Measurements from ENCODE around the gene C3orf33.

C3orf33 gene

DNA sequence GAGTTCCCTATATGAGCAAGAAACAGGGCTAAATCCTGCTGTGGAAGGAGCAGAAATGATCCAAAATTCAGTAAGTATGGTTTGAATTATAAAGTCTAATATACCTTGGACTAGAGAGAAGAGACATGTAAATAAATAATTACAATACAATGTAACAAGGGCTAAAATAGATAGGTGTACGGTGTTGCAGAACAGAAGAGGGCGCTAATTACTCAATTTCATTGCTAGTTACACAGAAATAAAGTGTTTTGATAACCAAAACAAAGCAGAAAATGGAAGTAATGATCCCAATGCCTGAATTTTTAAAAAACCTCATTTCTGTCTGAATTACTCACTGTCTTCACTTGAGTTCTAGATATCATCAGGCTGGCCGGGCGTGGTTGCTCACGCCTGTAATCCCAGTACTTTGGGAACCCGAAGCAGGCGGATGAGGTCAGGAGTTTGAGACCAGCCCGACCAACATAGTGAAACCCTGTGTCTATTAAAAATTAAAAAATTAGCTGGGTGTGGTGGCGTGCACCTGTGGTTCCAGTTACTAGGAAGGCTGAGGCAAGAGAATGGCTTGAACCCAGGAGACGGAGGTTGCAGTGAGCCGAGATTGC, 52.9 kb downstream of the C3orf33 start:
- H3K79me2 ChIP-seq (ENCODE audit: control insufficient read depth, insufficient read depth, low read length, unreplicated experiment): no peaks in the 10 kb centered on the region
- no peaks in the 10 kb centered on the region for H3K36me3 ChIP-seq (ENCODE audit: insufficient read depth, low read length)
- no peak overlapping the region for H3K4me3 ChIP-seq (ENCODE audit: low read depth, low read length)
- H3K27ac ChIP-seq (ENCODE audit: low read depth, low read length): no peak overlapping the region
- no peak overlapping the region for H2AFZ ChIP-seq (ENCODE audit: low read length, unreplicated experiment)
- peaks cover 10% of the 10 kb centered on the region for H3K4me1 ChIP-seq (ENCODE audit: control insufficient read depth, insufficient read depth, low read length, unreplicated experiment)
- H3K27me3 ChIP-seq (ENCODE audit: insufficient read depth, low read length): no peaks in the 10 kb centered on the region

DNA sequence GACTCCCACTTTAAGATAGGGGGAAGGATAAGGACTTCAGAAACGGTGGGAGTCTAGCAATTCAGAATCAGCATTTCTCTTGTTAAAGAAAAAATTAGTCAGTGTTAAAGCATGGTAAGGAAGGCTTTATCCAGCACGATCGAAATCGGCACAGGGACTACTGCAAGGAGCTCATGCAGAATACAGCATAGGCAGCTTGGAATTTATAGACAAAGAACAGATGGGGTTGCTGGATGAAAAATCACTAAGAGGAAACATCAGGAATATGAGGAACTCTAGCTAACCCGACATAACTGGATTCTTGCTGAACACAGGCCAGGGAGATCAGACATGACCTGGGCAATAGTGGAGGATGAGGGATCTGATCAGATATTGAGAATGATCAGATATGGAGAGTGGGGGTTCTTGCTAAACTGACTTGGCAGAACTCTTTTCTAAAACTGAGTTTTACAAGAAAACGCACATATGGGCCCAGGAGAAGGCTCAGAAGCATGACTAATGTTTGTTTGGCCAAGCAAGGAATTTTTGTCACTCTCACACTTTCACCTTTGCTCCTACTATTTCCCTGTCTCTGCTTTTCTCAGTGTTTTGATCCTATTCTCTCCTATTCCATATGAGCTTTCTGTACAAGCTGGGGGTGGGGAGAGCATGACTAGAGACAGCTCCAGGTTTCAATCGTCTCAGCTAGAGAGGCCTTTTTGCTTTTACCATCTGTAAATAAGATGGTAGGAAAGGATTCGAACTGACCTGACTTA, 57.3 kb downstream of the C3orf33 start:
- Histone ChIP-seq H3K36me3 (ENCODE audit: insufficient read depth, low read length) (no peaks in the 10 kb centered on the region), H2AFZ (ENCODE audit: low read length, unreplicated experiment) (no peak overlapping the region), H3K27ac (ENCODE audit: low read depth, low read length) (no peak overlapping the region), H3K4me1 (ENCODE audit: control insufficient read depth, insufficient read depth, low read length, unreplicated experiment) (peaks cover 10% of the 10 kb centered on the region), H3K27me3 (ENCODE audit: insufficient read depth, low read length) (no peaks in the 10 kb centered on the region), H3K4me3 (ENCODE audit: low read depth, low read length) (no peak overlapping the region), H3K79me2 (ENCODE audit: control insufficient read depth, insufficient read depth, low read length, unreplicated experiment) (no peaks in the 10 kb centered on the region)

DNA sequence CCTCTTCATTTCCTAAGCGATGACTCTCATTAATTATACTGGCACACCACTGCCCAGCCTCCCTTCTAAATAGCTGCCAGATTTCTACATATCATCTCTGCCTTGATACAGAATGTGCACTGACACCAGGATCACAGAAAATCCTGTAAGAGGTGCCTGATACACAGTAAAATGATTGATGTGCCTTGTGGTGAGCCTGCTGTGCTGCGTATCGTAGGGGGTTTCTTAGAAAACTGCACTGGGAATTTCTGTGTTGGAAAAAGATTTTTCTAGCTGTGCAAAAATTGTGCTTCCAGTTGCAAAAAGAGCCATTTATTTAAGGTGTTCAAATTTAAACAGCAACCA, 58.2 kb downstream of the C3orf33 start:
- Histone ChIP-seq H3K4me1 (ENCODE audit: control insufficient read depth, insufficient read depth, low read length, unreplicated experiment) (peaks cover 10% of the 10 kb centered on the region), H3K36me3 (ENCODE audit: insufficient read depth, low read length) (no peaks in the 10 kb centered on the region), H3K79me2 (ENCODE audit: control insufficient read depth, insufficient read depth, low read length, unreplicated experiment) (no peaks in the 10 kb centered on the region), H2AFZ (ENCODE audit: low read length, unreplicated experiment) (no peak overlapping the region), H3K27ac (ENCODE audit: low read depth, low read length) (no peak overlapping the region), H3K27me3 (ENCODE audit: insufficient read depth, low read length) (no peaks in the 10 kb centered on the region), H3K4me3 (ENCODE audit: low read depth, low read length) (no peak overlapping the region)

DNA sequence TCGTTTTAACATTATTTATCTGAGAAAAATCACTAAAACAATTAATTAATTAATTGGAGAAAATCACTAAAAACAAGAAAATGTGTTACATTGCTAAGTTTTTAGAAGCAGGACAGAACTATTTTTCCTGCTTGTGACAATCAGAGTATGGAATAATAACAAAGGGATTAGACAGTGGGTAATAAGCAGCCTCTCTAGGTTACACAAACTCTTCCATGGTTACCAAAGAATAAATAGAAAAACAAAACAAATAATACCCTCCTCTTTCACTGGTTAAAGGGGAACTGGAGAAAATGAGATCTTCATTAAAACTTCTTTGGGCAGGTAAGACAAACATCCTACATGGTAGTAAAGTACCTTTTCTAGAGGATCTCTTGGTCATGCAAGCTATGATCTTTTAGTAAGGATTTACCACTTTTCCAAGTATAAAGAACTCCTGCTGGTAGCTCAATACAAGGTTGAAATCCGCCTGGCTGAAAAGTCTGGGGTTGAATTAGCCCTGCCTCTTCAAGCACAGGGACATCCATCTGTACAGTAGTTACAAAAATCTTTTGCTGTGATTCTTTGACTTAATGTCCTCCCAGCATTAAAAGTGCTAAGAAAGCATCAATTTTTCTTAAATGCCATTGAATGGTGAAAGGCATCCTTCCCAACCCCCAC, 58.7 kb downstream of the C3orf33 start:
- peaks cover 10% of the 10 kb centered on the region for H3K4me1 ChIP-seq (ENCODE audit: control insufficient read depth, insufficient read depth, low read length, unreplicated experiment)
- no peaks in the 10 kb centered on the region for H3K36me3 ChIP-seq (ENCODE audit: insufficient read depth, low read length)
- no peak overlapping the region for H2AFZ ChIP-seq (ENCODE audit: low read length, unreplicated experiment)
- peaks cover 3% of the 10 kb centered on the region; the same call in 1 of the 2 replicates for H3K27me3 ChIP-seq (ENCODE audit: insufficient read depth, low read length)
- no peak overlapping the region for H3K4me3 ChIP-seq (ENCODE audit: low read depth, low read length)
- H3K27ac ChIP-seq (ENCODE audit: low read depth, low read length): no peak overlapping the region
- H3K79me2 ChIP-seq (ENCODE audit: control insufficient read depth, insufficient read depth, low read length, unreplicated experiment): no peaks in the 10 kb centered on the region

DNA sequence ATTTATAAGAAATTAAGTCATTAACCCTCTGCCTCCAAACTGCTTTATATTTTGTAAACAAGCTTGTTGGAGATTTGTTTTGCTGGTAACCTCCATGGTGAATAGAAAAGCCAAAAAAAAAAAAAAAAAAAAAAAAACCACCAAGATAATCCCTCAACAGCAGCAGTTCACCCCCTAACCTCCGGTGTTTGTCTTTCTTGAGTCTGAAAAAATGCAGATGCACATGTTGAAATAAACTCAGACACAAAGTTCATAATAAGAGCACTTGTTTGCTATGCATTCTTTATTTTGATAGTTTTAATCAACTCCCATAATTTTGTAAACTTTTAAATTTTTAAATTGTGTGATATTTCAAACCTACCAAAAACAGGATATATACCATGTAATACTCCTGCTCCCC, 59.4 kb downstream of the C3orf33 start:
- H3K4me3 ChIP-seq (ENCODE audit: low read depth, low read length): no peak overlapping the region
- H3K4me1 ChIP-seq (ENCODE audit: control insufficient read depth, insufficient read depth, low read length, unreplicated experiment): peaks cover 10% of the 10 kb centered on the region
- no peaks in the 10 kb centered on the region for H3K36me3 ChIP-seq (ENCODE audit: insufficient read depth, low read length)
- no peaks in the 10 kb centered on the region for H3K79me2 ChIP-seq (ENCODE audit: control insufficient read depth, insufficient read depth, low read length, unreplicated experiment)
- H3K27me3 ChIP-seq (ENCODE audit: insufficient read depth, low read length): peaks cover 9% of the 10 kb centered on the region
- H2AFZ ChIP-seq (ENCODE audit: low read length, unreplicated experiment): no peak overlapping the region
- H3K27ac ChIP-seq (ENCODE audit: low read depth, low read length): no peak overlapping the region

DNA sequence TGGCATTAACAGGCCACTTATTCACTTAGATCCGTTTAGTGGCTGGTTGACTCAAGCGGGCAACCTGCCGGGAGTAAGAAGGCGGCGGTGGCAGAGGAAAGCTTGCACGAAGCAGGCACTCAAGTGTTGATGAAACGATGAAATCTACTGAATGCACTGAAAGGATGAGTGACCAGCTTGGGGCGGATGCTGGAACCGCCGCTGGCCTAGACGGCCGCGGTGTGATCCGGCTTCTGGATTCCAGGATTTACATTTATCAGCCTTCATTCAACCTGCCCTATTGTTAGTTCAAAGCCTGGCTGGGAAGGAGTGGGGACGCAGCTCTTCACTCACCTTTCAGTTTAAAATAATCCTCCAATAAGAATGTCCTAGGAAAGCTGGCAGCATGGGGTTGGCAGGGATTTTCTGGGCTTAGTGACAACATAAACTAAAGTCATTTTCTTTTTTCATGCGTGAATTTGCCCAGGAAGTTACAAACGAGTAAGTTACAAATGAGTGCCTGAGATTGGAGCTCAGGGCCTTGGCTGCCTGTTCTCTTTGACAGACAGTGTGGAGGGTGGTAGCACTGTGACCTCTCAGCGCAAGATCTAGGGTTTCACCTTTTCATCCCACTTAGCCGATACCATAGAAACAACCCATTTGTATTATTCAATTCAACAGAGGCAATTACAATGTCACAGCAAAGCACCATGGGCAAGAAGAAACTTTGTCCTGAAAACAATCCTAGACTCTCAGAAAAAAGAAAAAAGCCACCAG, 60.1 kb downstream of the C3orf33 start:
- Histone ChIP-seq H3K4me3 (ENCODE audit: low read depth, low read length) (no peak overlapping the region), H3K27ac (ENCODE audit: low read depth, low read length) (no peak overlapping the region), H3K79me2 (ENCODE audit: control insufficient read depth, insufficient read depth, low read length, unreplicated experiment) (no peaks in the 10 kb centered on the region), H3K27me3 (ENCODE audit: insufficient read depth, low read length) (peaks cover 10% of the 10 kb centered on the region), H3K36me3 (ENCODE audit: insufficient read depth, low read length) (no peaks in the 10 kb centered on the region), H3K4me1 (ENCODE audit: control insufficient read depth, insufficient read depth, low read length, unreplicated experiment) (peaks cover 10% of the 10 kb centered on the region), H2AFZ (ENCODE audit: low read length, unreplicated experiment) (no peak overlapping the region)

DNA sequence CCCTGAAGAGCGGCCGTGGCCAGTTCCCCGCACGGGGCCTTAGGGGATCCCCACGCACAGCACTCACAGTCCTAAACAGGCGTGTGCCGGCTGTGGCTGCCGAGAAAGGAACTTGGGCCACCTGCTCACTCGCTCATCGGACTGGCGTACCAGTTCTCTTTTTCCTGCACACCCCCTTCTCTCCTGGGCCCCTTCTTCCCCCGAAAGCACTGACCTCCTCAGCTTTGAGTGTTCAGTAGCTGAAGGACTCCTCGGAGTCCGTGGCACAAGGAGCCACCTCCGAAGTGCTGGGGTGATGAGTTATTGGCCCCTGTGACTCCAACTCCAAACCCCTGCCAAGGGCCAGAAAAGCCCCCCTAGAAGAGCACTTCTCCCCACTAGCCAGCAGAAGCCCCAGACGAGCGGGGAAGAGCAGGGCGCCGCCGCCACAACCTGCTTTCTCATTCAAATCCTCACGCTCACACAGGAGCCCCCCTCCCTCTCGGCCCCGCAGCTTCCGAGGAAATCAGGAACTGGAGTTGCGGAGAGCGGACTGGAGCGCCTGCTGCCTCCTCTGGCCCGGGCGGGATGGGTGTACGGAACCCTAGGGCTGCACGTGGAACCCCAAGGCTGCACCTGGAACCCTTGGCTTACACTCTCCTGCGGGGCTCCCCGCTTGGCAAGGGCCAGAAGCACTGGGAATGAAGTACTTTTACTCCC, 61.3 kb downstream of the C3orf33 start, which contains the start of gene PLCH1:
TSS of gene PLCH1 (minus strand) at position 446 of the 699 bp plus-strand sequence. CDS start 40,847 bp downstream, outside the sequence.
- Histone ChIP-seq H3K36me3 (ENCODE audit: insufficient read depth, low read length) (no peaks in the 10 kb centered on the region), H3K27me3 (ENCODE audit: insufficient read depth, low read length) (peaks cover 10% of the 10 kb centered on the region), H3K27ac (ENCODE audit: low read depth, low read length) (no peak within 1 kb of the TSS), H2AFZ (ENCODE audit: low read length, unreplicated experiment) (peak within 1 kb of the TSS; percentile 75), H3K79me2 (ENCODE audit: control insufficient read depth, insufficient read depth, low read length, unreplicated experiment) (no peaks in the 10 kb centered on the region), H3K4me1 (ENCODE audit: control insufficient read depth, insufficient read depth, low read length, unreplicated experiment) (peaks cover 10% of the 10 kb centered on the region), H3K4me3 (ENCODE audit: low read depth, low read length) (peak within 1 kb of the TSS; percentile 83)

DNA sequence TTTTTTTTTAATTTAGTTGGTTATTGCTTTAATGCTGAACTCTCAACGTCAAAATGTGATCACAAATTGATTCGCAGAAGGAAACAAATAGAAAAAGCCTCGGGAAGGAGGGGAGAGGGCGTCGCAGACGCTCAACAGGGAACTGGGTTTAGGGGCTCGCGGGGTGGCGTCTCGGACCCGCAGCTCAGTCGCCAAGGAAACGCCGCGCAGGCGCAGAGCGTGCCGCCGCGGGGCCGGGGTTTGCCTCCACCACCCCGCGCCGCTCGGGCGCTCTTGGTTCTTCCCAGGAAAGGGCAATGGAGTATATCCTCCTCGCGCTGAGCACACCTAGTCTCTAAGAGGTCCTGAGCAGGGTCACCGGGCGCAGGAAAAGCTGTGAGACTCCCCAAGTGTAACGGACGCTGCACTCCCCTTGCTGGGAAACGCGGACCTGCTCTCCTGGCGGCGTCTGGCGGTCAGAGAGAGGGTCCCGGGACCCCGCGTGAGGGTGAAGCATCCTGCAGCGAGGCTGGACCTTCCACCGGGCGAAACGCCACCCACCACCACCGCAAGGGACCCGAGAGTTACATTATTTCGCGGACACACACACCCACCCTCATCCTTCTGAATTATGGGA, 62.0 kb downstream of the C3orf33 start:
- Histone ChIP-seq H3K27ac (ENCODE audit: low read depth, low read length) (no peak overlapping the region), H3K27me3 (ENCODE audit: insufficient read depth, low read length) (peaks cover 10% of the 10 kb centered on the region), H3K36me3 (ENCODE audit: insufficient read depth, low read length) (no peaks in the 10 kb centered on the region), H3K79me2 (ENCODE audit: control insufficient read depth, insufficient read depth, low read length, unreplicated experiment) (no peaks in the 10 kb centered on the region), H3K4me1 (ENCODE audit: control insufficient read depth, insufficient read depth, low read length, unreplicated experiment) (peaks cover 9% of the 10 kb centered on the region), H2AFZ (ENCODE audit: low read length, unreplicated experiment) (peak overlapping the region; percentile 75), H3K4me3 (ENCODE audit: low read depth, low read length) (peak overlapping the region; percentile 83)

DNA sequence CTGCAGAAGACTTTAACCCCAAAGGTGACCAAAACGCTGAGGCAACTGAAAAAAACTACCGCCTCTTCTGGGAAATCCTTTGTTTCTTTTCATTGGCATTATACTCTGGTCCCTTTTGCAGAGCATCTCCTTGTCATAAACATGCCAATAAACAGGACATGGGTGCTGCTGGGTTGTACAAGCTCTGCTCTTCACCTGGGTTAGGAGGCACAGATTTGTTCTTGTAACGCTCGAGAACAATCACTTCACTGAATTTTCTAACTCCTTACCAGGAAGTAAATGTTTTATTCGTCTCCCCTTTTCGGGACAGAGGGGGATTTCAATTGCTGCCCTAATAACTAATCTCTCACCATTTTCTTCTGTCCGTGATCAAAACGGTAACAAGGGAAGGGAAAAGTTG, 62.5 kb downstream of the C3orf33 start:
- H2AFZ ChIP-seq (ENCODE audit: low read length, unreplicated experiment): peak overlapping the region; percentile 75
- no peak overlapping the region for H3K27ac ChIP-seq (ENCODE audit: low read depth, low read length)
- H3K27me3 ChIP-seq (ENCODE audit: insufficient read depth, low read length): peaks cover 10% of the 10 kb centered on the region
- H3K4me3 ChIP-seq (ENCODE audit: low read depth, low read length): peak overlapping the region; percentile 83
- H3K79me2 ChIP-seq (ENCODE audit: control insufficient read depth, insufficient read depth, low read length, unreplicated experiment): no peaks in the 10 kb centered on the region
- peaks cover 4% of the 10 kb centered on the region for H3K4me1 ChIP-seq (ENCODE audit: control insufficient read depth, insufficient read depth, low read length, unreplicated experiment)
- no peaks in the 10 kb centered on the region for H3K36me3 ChIP-seq (ENCODE audit: insufficient read depth, low read length)

All from ACC112 (cell line).